ENCODE results near the gene PEG3. TPM values are rescaled to one million over a fixed set of nuclear protein-coding genes. Genes with fewer than 3 reads are reported as not detected.
"Not testable (repeated sequence)": the region's sequence is repeated elsewhere in the genome, so short reads cannot be mapped to it uniquely, and the experiment has no call there.

The PEG3 gene
- polyA plus RNA-seq, 1 donor (not counting 4 experiments of a cell fraction or from before 2014, with no cell fraction given) = 0.14 TPM

DNA sequence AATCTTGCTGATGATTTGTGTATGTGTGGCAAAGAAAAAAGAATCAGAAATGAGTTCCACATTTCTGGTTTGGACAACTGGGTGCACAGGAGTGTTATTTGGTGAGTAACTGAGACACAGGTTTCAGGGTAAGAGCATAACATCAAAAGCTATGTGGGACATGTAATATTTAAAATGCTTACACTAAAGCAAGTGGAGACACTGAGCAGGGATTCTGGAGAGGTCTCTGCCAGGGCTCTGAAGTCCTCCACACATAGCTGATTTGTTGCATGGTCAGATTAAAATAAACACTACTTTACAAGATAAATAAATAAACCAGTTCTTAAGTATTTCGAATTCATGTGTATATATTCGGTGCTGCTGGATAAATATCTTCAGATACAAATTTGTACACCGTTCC, 16.3 kb upstream of the PEG3 start:
- no peaks in the 10 kb centered on the region for H3K27me3 ChIP-seq (ENCODE audit: control insufficient read depth, extremely low read depth, insufficient read depth, low read length)
- H3K9me1 ChIP-seq (ENCODE audit: control insufficient read depth, extremely low read depth, insufficient read depth, low read length) = no peaks in the 10 kb centered on the region
- H3K79me2 ChIP-seq (ENCODE audit: control insufficient read depth, insufficient read depth, low read length) = no peaks in the 10 kb centered on the region
- H3K9ac ChIP-seq (ENCODE audit: control insufficient read depth, extremely low read depth, insufficient read depth, low read length) = no peak overlapping the region
- FAIRE-seq = no peak
- dilution Hi-C loops (cut with MboI; ENCODE audit: extremely low pct_ligation_motif_present, low sequenced_read_pairs) = no loop called here
- no peak overlapping the region for H3K4me3 ChIP-seq (ENCODE audit: control insufficient read depth in 2 of 3, extremely low read depth in 1 of 3, insufficient read depth in 2 of 3, low read depth in 1 of 3, low read length in 3 of 3)
- peaks cover 1% of the 10 kb centered on the region for H3K9me3 ChIP-seq (ENCODE audit: control insufficient read depth, low read depth, low read length)
- H3K4me1 ChIP-seq (ENCODE audit: control insufficient read depth, extremely low read depth, insufficient read depth, low read length) = no peaks in the 10 kb centered on the region
- DNase-seq (ENCODE audit: low read depth, low spot score) = no peak
- no peaks in the 10 kb centered on the region for H3K36me3 ChIP-seq (ENCODE audit: control insufficient read depth in 2 of 2, extremely low read depth in 1 of 2, insufficient read depth in 2 of 2, low read length in 2 of 2)
- no peak overlapping the region for H2AFZ ChIP-seq (ENCODE audit: control insufficient read depth, low read length)
- H3K27ac ChIP-seq (ENCODE audit: control insufficient read depth, insufficient read depth, low read length) = no peak overlapping the region
- no peak for TF ChIP-seq EZH2 (IDR thresholded peaks at IDR 0.05; ENCODE audit: low read length)
- TF ChIP-seq, protein P1, sequence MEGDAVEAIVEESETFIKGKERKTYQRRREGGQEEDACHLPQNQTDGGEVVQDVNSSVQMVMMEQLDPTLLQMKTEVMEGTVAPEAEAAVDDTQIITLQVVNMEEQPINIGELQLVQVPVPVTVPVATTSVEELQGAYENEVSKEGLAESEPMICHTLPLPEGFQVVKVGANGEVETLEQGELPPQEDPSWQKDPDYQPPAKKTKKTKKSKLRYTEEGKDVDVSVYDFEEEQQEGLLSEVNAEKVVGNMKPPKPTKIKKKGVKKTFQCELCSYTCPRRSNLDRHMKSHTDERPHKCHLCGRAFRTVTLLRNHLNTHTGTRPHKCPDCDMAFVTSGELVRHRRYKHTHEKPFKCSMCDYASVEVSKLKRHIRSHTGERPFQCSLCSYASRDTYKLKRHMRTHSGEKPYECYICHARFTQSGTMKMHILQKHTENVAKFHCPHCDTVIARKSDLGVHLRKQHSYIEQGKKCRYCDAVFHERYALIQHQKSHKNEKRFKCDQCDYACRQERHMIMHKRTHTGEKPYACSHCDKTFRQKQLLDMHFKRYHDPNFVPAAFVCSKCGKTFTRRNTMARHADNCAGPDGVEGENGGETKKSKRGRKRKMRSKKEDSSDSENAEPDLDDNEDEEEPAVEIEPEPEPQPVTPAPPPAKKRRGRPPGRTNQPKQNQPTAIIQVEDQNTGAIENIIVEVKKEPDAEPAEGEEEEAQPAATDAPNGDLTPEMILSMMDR (optimal IDR thresholded peaks at IDR 0.05 in 1 of 3, IDR thresholded peaks at IDR 0.05 in 1 of 3, conservative IDR thresholded peaks at IDR 0.05 in 1 of 3; ENCODE audit: extremely low read depth in 1 of 3, insufficient read depth in 2 of 3, low read length in 3 of 3) = no peak
- H4K20me1 ChIP-seq (ENCODE audit: control insufficient read depth, extremely low read depth, insufficient read depth, low read length) = no peaks in the 10 kb centered on the region
- no peak overlapping the region for H3K4me2 ChIP-seq (ENCODE audit: control insufficient read depth, extremely low read depth, insufficient read depth, low read depth, low read length)

DNA sequence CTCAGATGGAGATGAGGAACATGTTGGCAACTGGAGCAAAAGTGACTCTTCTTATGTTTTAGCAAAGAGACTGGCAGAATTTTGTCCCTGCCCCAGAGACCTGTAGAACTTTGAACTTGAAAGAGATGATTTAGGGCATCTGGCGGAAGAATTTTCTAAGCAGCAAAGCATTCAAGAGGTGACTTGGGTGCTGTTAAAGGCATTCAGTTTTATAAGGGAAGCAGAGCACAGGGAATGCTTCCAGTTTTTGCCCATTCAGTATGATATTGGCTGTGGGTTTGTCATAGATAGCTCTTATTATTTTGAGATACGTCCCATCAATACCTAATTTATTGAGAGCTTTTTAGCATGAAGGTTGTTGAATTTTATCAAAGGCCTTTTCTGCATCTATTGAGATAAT, 11.8 kb upstream of the PEG3 start:
- H3K9me3 ChIP-seq (ENCODE audit: control insufficient read depth, low read depth, low read length); H3K4me1 ChIP-seq (ENCODE audit: control insufficient read depth, extremely low read depth, insufficient read depth, low read length); H3K4me2 ChIP-seq (ENCODE audit: control insufficient read depth, extremely low read depth, insufficient read depth, low read depth, low read length); H3K27me3 ChIP-seq (ENCODE audit: control insufficient read depth, extremely low read depth, insufficient read depth, low read length); dilution Hi-C loops (cut with MboI; ENCODE audit: extremely low pct_ligation_motif_present, low sequenced_read_pairs); H2AFZ ChIP-seq (ENCODE audit: control insufficient read depth, low read length); H4K20me1 ChIP-seq (ENCODE audit: control insufficient read depth, extremely low read depth, insufficient read depth, low read length); H3K4me3 ChIP-seq (ENCODE audit: control insufficient read depth in 2 of 3, extremely low read depth in 1 of 3, insufficient read depth in 2 of 3, low read depth in 1 of 3, low read length in 3 of 3); H3K27ac ChIP-seq (ENCODE audit: control insufficient read depth, insufficient read depth, low read length); FAIRE-seq; H3K36me3 ChIP-seq (ENCODE audit: control insufficient read depth in 2 of 2, extremely low read depth in 1 of 2, insufficient read depth in 2 of 2, low read length in 2 of 2); H3K9me1 ChIP-seq (ENCODE audit: control insufficient read depth, extremely low read depth, insufficient read depth, low read length); H3K9ac ChIP-seq (ENCODE audit: control insufficient read depth, extremely low read depth, insufficient read depth, low read length); DNase-seq (ENCODE audit: low read depth, low spot score); H3K79me2 ChIP-seq (ENCODE audit: control insufficient read depth, insufficient read depth, low read length): not testable (repeated sequence)

DNA sequence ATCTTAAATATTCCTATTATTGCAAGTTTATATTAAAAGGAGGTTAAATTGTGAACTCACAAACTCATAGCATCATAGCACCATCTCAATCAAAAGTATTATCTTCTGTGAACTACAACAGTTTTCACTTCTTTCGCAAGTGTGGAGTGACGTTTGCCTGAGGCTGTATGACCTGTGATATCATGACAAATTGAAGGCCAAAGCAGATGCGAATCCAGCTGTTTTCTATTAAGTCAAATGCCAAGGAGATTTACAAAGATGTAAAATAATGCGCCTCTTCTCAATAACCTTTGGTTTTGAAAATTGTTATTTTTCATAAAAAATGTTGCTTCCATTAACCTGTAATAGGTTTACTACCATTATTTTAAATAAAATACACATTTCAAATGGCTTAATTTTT, 7.6 kb upstream of the PEG3 start:
- no peaks in the 10 kb centered on the region for H4K20me1 ChIP-seq (ENCODE audit: control insufficient read depth, extremely low read depth, insufficient read depth, low read length)

More for the DNA sequence above, 7.6 kb upstream of the PEG3 start:
- Histone ChIP-seq H3K36me3 (ENCODE audit: control insufficient read depth in 2 of 2, extremely low read depth in 1 of 2, insufficient read depth in 2 of 2, low read length in 2 of 2) (no peaks in the 10 kb centered on the region), H3K4me2 (ENCODE audit: control insufficient read depth, extremely low read depth, insufficient read depth, low read depth, low read length) (no peak overlapping the region), H2AFZ (ENCODE audit: control insufficient read depth, low read length) (no peak overlapping the region), H3K79me2 (ENCODE audit: control insufficient read depth, insufficient read depth, low read length) (no peaks in the 10 kb centered on the region), H3K27me3 (ENCODE audit: control insufficient read depth, extremely low read depth, insufficient read depth, low read length) (no peaks in the 10 kb centered on the region), H3K9ac (ENCODE audit: control insufficient read depth, extremely low read depth, insufficient read depth, low read length) (no peak overlapping the region), H3K4me3 (ENCODE audit: control insufficient read depth in 2 of 3, extremely low read depth in 1 of 3, insufficient read depth in 2 of 3, low read depth in 1 of 3, low read length in 3 of 3) (no peak overlapping the region), H3K4me1 (ENCODE audit: control insufficient read depth, extremely low read depth, insufficient read depth, low read length) (no peaks in the 10 kb centered on the region), H3K9me3 (ENCODE audit: control insufficient read depth, low read depth, low read length) (peaks cover 2% of the 10 kb centered on the region), H3K27ac (ENCODE audit: control insufficient read depth, insufficient read depth, low read length) (no peak overlapping the region), H3K9me1 (ENCODE audit: control insufficient read depth, extremely low read depth, insufficient read depth, low read length) (no peaks in the 10 kb centered on the region)
- FAIRE-seq (no peak), DNase-seq (ENCODE audit: low read depth, low spot score) (no peak)
- dilution Hi-C loops (cut with MboI; ENCODE audit: extremely low pct_ligation_motif_present, low sequenced_read_pairs) = no loop called here
- TF ChIP-seq EZH2 (IDR thresholded peaks at IDR 0.05; ENCODE audit: low read length) = no peak
- TF ChIP-seq, protein P1 (optimal IDR thresholded peaks at IDR 0.05 in 1 of 3, IDR thresholded peaks at IDR 0.05 in 1 of 3, conservative IDR thresholded peaks at IDR 0.05 in 1 of 3; ENCODE audit: extremely low read depth in 1 of 3, insufficient read depth in 2 of 3, low read length in 3 of 3) = no peak

All from keratinocyte (primary cell).